HAP-1 (cell line): Measurements from ENCODE around the gene ZFAND2B.

ENCODE experiments used
- DNase-seq, 2 experiments: peaks; one replicate each; pipeline ENCODE4 v3.0.0-alpha.2; 2016 to 2020; ENCODE audit warnings: low spot score in 2 of 2
- H3K27me3 ChIP-seq: fragments of 250-450 bp; sonication (Bioruptor Pico); 2 replicates; pipeline ENCODE4 v1.5.1; 2020; ENCODE audit warnings: low read depth, mild to moderate bottlenecking, moderate library complexity
- H3K36me3 ChIP-seq: fragments of 250-450 bp; sonication (Bioruptor Pico); replicated peaks from 2 replicates; pipeline ENCODE4 v1.5.1; 2020; ENCODE audit warnings: mild to moderate bottlenecking
- H3K4me1 ChIP-seq: fragments of 250-450 bp; sonication (Bioruptor Pico); 2 replicates; pipeline ENCODE4 v1.5.1; 2020; ENCODE audit warnings: mild to moderate bottlenecking
- H3K4me3 ChIP-seq: fragments of 250-450 bp; sonication (Bioruptor Pico); 2 replicates; pipeline ENCODE4 v1.5.1; 2020; ENCODE audit warnings: mild to moderate bottlenecking, moderate library complexity
- H3K9me3 ChIP-seq: fragments of 250-450 bp; sonication (Bioruptor Pico); 2 replicates; pipeline ENCODE4 v1.5.1; 2020; ENCODE audit warnings: mild to moderate bottlenecking, moderate library complexity
- in situ Hi-C: fragments of 300-500 bp; cut with MboI; formaldehyde crosslinking; loops from 3 replicates; pipeline ENCODE4 v1.14.3; 2020; ENCODE audit warnings: low sequenced_read_pairs, inconsistent platforms, mixed read lengths

ZFAND2B gene

DNA sequence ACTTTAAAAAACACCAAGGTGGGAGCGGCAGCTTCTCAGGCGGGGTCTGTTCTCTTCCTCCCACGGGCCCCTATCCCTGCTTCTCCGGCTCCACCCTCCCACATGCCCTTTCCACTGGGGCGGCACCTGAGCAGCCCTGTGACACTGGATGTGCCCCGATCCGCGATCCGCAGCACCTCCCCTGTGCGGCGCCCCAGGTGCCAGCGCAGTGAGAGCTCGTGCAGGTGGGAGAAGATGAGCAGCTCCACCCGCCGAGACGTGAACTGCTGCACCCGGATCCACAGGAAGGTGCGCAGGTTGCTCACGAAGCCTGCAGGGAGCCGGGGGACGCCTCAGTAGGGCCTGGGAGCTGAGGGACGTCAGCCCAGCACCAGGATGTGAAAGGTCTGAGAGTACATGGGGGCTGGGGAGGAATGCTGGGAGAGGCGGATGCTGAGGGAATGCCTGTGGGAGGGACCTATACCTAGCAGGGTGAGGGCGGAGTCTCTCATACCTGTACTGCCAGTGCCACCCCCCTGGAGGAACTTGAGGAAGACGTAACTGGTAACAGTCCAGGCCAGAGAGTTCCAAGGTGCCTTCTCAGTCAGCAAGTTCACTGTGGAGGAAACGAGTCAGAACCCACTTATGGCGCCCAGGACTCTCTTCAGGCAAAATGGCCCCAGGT is 9.4 kb downstream of the ZFAND2B start:
- Histone ChIP-seq H3K27me3 (no peaks in the 10 kb centered on the region), H3K9me3 (no peaks in the 10 kb centered on the region), H3K36me3 (peaks cover 21% of the 10 kb centered on the region), H3K4me1 (peaks cover 11% of the 10 kb centered on the region), H3K4me3 (no peak overlapping the region)
- in situ Hi-C loops: no loop called here
- DNase-seq: no peak

DNA sequence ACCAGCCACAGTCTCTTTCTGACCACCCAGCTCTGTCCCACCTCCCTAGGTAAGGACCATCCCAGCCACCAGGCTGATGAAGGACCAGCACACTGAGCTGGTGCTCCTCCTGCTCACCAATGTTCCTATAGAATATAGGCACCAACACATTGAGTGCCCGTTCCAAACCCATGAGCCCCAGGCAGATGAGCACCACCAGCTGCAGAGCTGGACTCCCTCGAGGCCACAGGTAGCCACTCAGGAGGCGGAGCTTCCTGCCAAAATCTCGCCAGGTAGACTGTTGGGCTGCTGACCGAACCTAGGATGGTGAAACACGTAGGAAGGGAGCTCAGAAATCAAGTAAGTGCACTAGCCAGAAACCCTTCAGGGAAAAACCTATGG is 9.9 kb downstream of the ZFAND2B start:
- DNase-seq: no peak
- Histone ChIP-seq H3K36me3 (peaks cover 26% of the 10 kb centered on the region), H3K9me3 (no peaks in the 10 kb centered on the region), H3K4me1 (peaks cover 11% of the 10 kb centered on the region), H3K4me3 (no peak overlapping the region), H3K27me3 (no peaks in the 10 kb centered on the region)
- in situ Hi-C loops: no loop called here

DNA sequence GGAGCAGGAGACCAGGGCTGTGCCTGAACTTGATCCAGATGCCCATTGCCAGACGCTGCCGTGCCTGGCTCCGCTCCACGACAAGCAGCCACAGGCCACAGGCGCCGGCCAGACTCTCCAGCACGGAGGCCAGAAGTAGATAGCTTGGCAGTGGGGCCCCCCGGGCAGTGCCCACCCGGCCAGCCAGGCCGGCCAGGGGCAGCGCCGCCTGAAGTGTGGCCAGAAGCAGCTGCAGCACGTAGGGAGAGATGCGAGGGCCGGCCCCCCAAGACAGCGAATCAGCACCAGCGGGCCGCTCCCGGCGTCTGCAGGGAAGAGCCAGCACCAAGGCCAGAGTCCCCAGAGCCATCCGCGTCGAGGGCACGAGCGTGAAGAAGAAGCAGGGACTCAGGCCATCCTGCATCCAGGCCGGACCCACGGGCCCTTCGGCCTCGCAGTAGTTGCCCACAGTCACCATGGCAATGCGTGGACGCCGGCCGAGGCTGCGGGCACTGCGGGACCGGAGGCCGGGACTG is 11.7 kb downstream of the ZFAND2B start:
- in situ Hi-C loops: no loop called here
- no peak overlapping the region for H3K4me3 ChIP-seq
- no peaks in the 10 kb centered on the region for H3K9me3 ChIP-seq
- peaks cover 11% of the 10 kb centered on the region for H3K4me1 ChIP-seq
- H3K27me3 ChIP-seq: no peaks in the 10 kb centered on the region
- H3K36me3 ChIP-seq: peaks cover 41% of the 10 kb centered on the region
- DNase-seq: no peak

DNA sequence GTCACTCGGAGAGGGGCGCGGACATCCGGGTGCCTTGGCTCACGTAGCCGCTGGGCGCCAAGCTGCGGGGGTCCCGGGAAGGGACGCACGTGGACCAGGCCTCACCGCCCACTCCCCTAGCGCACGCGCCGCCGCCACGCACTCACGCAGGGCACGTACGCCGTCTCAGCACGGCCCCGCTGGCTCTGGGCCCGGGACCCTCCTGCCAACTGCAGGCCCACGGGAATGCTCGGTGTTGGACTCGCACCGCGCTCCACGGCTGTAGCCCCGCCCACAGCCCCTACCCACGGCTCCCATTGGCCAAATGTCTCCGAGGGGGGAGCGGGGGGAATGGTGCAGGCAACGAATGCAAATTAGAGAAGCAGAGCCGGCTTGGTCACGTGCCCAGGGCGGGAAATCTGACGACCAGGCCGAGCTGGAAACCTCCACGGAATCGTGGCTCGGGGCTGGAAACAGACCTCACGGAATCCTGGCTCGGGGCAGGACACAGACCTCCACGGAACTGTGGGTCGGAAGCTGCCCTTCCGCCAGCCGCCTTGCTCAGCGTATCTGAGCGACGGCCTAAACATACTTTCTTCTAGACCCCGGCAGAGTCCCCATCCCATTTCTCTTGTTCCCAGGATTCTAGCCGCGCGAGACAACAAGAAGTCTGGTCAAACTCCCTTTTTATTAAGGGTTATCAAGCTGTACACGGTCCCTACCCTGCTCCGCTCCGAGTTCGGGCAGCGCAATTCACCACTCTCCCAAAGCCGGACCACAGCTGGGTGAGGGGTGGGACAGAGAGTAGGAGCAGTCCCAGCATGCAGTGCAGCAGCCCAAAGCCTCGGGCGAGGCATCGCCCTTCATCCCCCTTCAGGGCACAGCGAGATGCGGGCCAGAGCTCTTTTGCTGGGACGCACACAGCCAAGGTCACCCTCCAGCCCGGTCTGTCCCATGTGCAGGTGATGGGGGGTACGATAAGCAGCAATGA is 12.4 kb downstream of the ZFAND2B start, which contains the start of gene ABCB6:
ABCB6 (minus strand) TSS at position 227 of the 970 bp plus-strand sequence. CDS start 285 bp downstream, outside the sequence.
- Histone ChIP-seq H3K9me3 (no peaks in the 10 kb centered on the region), H3K4me3 (no peak within 1 kb of the TSS), H3K4me1 (peaks cover 11% of the 10 kb centered on the region), H3K36me3 (peaks cover 48% of the 10 kb centered on the region), H3K27me3 (no peaks in the 10 kb centered on the region)
- in situ Hi-C loops: no loop called here
- no peak for DNase-seq

DNA sequence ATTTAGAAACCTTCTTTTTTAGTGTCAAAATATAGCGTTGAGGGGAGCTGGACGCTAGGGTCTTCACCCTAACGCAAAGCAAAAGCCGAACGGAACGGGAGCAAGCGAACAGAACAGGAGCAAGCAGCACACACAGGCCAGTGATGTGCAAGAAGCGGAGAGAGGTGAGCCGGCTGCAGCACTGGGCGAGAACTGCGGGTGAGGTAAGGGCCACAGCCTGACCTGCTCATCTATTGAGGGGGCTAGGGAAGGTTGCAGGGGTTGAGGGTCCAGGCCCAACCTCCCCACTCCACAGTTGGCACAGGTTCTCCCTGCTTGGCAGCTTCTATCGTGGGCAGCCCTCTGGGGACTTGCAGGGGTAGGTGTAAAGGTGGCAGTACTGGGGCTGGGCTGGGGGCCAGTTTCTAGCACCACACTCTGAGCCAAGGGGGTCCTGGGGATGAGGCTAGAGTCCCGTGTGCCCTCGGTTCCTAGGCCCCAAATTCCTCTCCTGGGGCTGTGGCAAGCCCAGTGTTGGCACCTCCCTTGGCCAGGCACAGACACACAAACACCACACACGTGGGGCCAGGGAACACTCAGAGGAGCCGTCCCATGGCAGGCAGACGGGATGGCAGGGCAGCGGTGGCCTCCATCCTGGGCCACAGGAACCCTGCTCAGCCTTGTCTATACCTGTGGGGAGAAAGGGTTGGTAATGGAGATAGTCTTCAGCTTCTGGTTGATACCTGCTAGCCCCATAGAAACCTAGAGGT is 13.4 kb downstream of the ZFAND2B start:
- Histone ChIP-seq H3K36me3 (peaks cover 58% of the 10 kb centered on the region), H3K4me1 (peaks cover 11% of the 10 kb centered on the region), H3K4me3 (no peak overlapping the region), H3K9me3 (no peaks in the 10 kb centered on the region), H3K27me3 (no peaks in the 10 kb centered on the region)
- in situ Hi-C loops: no loop called here
- no peak for DNase-seq

DNA sequence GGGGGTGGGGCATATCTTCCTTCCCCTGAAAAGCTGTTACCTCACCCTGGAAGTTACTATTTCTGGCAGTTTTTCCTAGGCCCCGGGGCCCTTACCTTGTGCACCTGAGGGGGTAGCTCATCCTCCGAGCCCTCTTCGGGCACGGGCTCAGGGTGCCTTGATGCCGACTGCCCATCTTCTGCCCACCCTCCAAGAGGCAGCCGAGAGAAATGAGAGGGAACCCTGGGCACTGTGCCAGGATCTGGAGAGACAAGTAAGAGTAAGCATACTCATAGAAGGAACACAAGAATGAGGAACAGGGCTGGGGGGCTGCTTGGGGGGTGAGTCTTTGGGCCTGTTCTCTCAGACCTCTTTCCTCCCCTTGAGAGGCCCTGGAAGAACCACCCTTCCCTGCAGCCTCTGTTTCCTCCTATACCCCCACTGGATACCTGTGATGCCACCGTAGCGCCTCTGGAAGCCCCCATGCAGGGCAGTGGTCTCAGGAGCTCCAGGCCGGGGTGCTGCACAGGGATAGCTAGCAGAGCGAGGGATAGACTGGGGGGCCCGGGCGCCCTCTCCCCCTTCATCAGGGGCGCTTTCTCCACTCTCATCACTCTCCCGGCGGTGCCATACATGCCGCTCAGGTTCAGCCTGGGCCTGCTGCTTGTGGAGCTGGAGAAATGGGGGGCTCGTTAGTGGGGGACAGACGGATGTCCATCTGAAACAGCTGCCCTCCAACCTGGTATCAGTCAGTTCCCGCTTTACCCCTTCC is 14.2 kb downstream of the ZFAND2B start:
- Histone ChIP-seq H3K27me3 (no peaks in the 10 kb centered on the region), H3K36me3 (peaks cover 66% of the 10 kb centered on the region), H3K4me1 (peaks cover 11% of the 10 kb centered on the region), H3K9me3 (no peaks in the 10 kb centered on the region), H3K4me3 (no peak overlapping the region)
- in situ Hi-C loops: no loop called here
- DNase-seq: no peak

DNA sequence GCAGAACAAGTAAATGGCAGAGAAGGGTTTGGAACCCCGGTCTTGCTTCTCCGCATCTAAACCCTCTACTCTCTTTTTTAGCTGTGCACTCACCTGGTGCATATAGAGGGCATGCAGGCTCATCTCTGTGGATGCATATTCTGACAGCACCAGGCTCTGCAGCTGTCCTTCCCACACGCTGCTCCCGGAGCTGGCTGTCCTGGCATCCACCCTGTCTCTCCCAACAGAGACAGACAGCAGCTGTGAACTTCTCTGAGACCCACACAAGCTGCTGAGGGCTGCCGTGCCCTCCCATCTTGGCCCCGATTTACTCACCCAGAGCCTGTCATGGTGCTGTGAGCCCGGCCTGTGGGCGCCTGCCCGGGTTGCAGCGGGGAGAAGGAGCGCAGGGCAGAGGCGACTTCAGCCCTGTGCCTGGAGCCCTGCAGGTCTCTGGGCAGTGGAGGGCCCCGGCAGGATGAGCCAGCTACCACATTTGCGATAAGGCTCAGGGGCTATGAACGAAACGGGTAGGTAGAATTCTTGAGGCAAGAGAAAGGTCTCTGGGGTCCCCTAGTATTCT is 15.5 kb downstream of the ZFAND2B start:
- H3K9me3 ChIP-seq: no peaks in the 10 kb centered on the region
- no peaks in the 10 kb centered on the region for H3K27me3 ChIP-seq
- H3K36me3 ChIP-seq: peaks cover 67% of the 10 kb centered on the region
- in situ Hi-C loops: no loop called here
- H3K4me1 ChIP-seq: peaks cover 11% of the 10 kb centered on the region
- H3K4me3 ChIP-seq: no peak overlapping the region
- no peak for DNase-seq

DNA sequence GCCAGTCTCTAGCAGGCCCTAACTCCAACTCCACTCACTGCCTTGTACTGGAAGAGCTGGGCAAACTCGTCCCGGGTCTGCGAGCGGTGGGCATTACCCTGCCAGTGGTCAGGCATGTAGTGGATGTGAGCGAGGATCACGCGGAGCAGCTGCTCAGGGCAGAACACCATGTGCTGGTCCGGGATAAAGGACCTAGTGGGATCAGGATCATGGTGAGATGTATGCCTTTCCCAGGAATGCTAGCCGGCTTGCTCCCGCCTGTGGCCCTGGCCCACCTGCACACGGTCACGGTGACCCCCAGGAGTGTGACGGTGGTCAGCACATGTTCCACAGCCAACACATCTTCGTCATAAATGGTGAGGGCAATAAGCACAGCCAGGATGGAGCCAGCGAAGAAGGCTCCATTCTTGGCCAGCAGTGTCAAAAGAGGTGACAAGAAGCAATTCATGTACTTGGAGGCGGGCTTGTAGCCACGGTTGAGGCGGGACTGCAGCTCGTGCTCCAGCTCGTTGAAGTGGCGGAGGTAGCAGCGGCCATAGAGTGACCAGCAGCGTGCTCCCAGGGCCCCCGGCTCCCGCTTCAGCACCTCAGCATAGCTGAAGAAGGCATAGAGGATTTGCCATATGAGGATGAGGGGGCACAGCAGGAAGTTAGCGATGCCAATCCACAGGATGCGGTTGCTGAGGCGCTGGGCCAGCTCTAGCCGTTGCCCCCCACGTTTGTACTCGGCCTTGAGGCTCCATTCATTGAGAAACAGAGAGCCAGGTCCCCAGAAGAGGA is 17.4 kb downstream of the ZFAND2B start:
- Histone ChIP-seq H3K4me3 (no peak overlapping the region), H3K36me3 (peaks cover 67% of the 10 kb centered on the region)
- in situ Hi-C loops: no loop called here

DNA sequence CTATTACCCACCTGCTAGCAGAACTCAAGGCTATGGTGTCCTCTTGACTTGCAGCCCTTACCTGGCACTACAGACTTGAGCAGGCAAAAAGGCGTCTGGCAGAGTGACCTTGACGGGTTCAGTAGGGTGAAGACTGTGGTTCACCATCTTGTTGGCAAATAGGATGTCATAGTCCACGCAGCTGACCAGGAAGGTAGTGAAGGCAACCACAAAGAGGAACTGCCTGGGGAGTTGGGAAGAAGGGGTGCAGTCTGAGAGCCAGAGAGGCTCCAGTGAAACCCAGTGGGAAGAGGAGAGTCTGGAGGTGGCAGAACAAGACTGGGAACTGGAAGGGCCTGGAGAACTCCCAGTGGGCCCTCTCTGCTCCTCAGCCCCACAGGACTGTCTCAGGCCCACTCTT is 18.8 kb downstream of the ZFAND2B start:
- Histone ChIP-seq H3K4me1 (peaks cover 9% of the 10 kb centered on the region), H3K4me3 (no peak overlapping the region), H3K9me3 (no peaks in the 10 kb centered on the region), H3K36me3 (peaks cover 57% of the 10 kb centered on the region), H3K27me3 (no peaks in the 10 kb centered on the region)
- in situ Hi-C loops: no loop called here
- DNase-seq: no peak

More for the DNA sequence above, 17.4 kb downstream of the ZFAND2B start:
- H3K27me3 ChIP-seq: no peaks in the 10 kb centered on the region
- DNase-seq: no peak
- peaks cover 9% of the 10 kb centered on the region for H3K4me1 ChIP-seq
- H3K9me3 ChIP-seq: no peaks in the 10 kb centered on the region

DNA sequence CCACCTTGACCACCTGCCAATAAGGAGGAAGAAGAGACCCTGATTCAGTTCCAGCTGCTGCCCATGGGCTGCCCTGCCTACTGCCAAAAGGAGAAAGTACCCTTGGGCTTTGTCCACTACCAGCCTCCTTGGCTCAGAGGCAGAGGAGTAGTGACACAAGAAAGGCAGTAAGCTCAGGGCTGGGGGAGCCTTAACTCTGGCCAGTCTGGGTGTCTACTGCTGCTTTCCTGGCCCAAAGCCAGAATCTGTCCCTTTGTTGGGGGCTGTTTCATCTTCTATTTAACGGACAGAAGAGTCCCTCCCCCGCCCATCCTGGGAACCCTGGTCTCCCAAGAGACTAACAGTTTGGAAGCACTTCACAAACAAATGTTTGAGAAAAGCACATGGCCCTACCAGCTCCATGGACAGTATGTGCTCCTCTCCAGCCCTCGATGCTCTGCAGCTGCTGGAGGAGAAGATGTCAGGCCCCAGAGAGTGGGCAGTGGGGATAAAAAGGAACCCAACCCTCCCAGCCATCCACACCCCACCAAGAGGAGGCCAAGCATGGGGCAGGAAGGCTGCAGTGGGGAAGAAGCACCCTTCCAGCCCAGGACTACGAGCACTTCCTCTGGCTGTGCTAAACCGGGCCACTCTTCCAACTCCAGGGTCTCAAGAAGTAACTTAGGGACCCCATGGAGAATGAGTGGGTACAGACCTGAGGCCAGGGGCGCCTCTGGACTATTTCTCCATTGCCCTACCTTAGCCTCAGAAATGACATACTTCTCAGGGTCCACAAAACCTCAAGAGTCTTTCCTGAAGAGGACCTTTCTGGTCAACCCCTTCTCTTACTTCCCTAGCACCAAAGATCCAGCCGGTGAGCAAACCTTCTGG is 21.7 kb downstream of the ZFAND2B start:
- Histone ChIP-seq H3K4me1 (peaks cover 17% of the 10 kb centered on the region), H3K27me3 (no peaks in the 10 kb centered on the region), H3K36me3 (peaks cover 44% of the 10 kb centered on the region), H3K4me3 (peak overlapping the region; percentile 68), H3K9me3 (no peaks in the 10 kb centered on the region)
- peak in 1 of 2 experiments; percentile 52 for DNase-seq
- in situ Hi-C loops: no loop called here

DNA sequence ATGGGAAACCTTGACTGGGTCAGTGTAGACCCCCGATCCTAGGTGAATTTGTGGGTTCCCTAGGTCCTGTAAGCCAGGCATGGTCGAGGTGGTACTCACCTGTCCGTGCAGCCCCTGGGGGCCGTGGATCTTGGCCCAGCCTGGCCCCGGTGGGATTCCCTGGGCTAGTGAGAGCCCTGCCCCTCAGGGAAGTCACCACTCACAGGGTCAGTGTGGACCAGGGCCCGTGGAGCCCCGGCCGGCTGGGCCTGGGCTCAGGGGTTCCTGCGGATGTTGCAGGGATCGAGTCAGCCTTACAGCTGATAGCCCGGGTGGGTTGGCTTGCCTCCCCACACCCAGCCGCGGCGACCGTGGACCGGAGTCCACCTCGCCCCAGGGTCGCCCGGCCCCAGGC is 22.3 kb downstream of the ZFAND2B start:
- in situ Hi-C loops: no loop called here
- peak overlapping the region; percentile 68 for H3K4me3 ChIP-seq
- no peaks in the 10 kb centered on the region for H3K9me3 ChIP-seq
- H3K36me3 ChIP-seq: peaks cover 44% of the 10 kb centered on the region
- peaks cover 17% of the 10 kb centered on the region for H3K4me1 ChIP-seq
- DNase-seq: no peak
- no peaks in the 10 kb centered on the region for H3K27me3 ChIP-seq
